Measurements from ENCODE around the gene TMC7.

- TF ChIP-seq CTCF (IDR thresholded peaks at IDR 0.05; ENCODE audit: insufficient read depth, low read length, poor library complexity, severe bottlenecking), result no peak
- TF ChIP-seq EZH2phosphoT487 (conservative IDR thresholded peaks at IDR 0.05; ENCODE audit: low read length), result no peak
These were observed 25.1 kb upstream of the TMC7 start for GRCh38 chr16:18958621-18959029.

Data from SU-DHL-6 (cell line).